HS-27A (cell line): Measurements from ENCODE around the gene TRIM63.

Experiments used
- DNase-seq: peaks from one replicate; pipeline ENCODE4 v3.0.0-alpha.2; 2012; ENCODE audit warnings: low read depth, missing footprints

TRIM63 gene

DNA sequence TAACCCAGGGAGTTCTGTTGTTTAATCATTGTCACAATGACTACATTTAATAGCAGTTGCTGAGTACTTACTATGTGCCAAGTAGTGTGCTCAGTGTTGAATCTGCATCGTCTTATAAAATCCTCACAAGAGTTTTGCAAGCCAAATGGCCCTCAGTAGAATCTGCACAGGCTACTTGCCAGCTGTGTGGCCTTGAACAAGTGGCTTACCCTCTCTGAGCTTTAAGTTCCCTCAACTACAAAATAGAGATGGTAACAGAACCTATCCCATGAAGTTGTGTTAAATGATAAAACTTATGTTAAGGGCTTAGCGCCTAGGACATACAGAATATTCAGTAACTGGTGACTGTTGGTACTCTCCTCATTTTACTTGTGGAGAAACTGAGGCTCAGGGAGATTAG lies 12.4 kb downstream of the TRIM63 start:
- no peak for DNase-seq

DNA sequence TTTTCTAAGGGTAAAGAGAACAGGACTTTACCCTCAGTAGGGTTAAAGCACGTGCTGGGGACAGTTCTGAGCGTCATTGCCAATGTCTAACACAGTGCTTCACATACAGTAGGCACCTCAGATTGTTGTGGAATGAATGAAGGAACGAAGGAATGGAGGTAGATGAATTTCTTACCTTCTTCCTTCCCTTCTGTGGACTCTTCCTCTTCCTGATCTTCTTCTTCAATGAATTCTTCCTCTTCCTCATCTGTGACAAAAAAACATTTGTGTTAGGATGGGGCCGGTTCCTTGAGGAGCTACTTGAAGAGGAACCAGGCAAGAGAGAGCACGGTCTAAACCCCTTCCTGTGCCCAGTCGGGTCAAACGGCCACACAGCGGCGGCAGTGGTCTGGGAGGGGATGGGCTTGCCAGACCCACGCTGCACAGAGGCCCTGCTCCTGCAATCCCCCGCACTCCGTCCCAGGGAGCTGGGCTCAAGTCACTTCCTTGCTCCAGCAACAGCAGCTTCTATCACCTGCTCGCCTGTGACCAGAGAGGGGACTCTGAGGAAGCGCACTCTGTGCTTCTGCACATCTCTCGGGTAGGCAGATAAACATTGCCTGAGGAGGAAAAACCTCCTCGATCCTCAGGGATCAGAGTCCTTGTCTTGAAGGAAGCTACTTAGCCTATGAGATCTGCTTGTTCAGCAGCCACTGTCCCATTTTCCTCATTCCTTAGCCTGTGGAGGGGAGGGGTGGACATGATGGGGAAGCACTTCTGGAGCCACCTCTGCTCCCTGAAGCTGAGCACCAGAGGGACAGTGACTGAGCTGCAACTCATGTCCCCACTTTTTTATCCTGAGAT lies 13.5 kb downstream of the TRIM63 start:
- DNase-seq: no peak

DNA sequence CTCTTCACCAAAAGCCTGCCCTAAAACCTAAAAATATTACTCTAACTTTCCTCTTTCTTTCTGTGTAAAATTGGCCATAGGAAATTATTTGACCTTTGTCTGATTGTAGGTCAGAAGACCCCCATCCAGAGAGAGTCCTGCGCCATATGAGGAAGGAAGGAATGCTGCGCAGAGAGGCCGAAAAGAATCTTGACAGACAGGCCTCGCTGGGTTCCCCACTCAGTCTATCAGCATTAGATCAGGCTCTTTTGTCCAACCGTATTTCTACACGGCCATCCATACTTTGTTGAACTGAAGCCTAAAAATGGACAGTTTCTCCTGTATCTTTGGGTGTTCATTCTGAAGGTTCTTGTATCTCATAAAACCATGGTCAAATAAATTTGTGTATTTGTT lies 17.2 kb downstream of the TRIM63 start:
- DNase-seq: no peak

DNA sequence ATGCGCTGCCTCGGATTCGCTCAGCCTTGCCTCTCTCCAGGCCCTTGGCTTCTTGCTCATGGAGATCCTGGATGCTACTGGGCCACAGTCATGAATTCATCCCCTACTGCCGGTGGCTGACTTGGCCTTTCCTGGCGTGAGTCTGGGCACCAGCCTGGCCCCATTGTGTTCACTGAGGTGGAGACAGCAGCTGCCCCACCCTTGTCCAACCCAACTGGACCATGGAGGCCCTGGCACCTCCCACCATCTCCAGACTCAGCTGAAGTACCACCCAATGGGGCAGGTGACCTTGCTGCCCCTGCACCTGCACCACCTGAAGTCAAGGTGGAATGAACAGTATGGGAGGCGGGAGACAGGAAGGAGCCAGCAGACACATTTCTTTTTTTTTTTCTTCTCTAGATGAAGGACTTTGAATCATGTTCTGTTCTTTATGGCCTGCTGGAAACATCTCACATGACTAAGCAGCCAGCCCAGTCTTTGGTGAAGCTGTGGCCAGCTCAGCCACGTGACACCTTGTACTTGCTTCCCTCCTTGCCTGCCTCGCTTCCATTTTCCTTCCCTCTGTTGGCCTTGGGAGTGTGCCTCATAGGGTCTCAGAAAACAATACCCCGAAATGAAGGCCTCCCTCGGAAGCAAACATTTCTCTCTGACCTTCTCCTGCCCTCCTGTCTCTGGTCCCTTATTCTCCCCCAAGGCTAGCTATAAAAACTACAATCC lies 17.7 kb downstream of the TRIM63 start:
- no peak for DNase-seq

DNA sequence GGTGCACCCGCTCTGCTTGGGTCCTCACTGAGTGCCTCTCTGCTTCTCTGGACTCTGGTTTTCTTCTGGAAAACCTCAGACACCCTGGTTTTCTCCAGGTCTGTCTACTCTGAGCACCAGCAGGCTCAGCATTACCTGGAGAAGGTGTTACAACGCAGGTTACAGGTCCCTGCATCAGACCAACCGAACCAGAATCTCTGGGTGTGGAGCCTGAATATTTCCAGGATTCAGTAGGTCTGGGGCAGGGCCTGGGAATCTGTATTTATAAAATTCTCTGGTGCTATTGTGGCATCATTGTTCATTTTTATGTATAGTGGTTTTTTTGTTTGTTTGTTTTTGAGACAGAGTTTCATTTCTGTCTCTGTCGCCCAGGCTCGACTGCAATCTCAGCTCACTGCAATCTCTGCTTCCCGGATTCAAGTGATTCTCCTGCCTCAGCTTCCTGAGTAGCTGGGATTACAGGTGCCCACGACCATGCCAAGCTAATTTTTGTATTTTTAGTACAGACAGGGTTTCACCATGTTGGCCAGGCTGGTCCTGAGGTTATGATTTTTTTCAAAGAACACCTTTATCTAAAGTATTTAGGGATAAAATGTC lies 20.1 kb downstream of the TRIM63 start:
- DNase-seq: no peak

DNA sequence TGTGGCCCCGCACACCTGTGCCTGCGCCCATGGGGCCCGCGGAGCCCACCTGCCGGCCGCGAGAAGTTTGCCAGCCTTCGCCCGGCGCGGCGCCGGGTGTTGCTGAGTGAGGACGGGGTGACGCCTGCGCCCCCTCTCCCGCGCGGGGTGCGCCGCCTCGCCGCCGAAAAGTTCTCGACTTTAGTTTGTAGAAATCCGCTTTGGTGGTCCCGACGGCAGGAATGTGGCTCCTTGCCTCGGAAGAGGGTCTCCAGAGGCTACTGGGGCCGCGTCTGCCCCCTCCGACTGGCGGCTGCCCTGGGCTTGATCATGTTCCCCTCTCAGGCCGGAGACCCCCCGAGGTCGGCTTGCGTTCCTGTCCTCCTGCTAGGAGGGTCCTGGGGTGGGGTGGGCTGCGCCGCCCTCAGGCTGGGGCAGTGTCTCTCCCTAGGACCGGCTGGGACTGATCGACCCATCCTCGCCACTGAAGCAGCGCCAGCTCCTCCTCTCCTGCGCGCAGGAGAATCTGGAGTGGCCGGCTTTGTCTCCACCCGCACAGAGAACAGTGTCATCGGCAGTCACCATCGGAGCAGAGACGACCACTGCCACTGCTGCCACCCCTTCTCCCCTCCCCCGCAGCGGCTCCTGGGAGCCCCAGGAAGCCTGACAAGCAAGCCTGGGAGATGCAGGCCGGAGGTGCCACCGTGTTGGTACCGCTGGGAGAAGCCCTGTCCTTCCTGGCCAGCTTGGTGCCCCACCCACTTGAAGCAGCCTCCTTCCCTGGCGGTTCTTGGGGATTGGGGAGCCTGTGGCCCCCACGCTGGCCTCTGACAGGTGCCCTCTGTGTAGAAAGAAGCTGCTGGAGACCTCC lies 21.0 kb downstream of the TRIM63 start:
- DNase-seq: no peak

DNA sequence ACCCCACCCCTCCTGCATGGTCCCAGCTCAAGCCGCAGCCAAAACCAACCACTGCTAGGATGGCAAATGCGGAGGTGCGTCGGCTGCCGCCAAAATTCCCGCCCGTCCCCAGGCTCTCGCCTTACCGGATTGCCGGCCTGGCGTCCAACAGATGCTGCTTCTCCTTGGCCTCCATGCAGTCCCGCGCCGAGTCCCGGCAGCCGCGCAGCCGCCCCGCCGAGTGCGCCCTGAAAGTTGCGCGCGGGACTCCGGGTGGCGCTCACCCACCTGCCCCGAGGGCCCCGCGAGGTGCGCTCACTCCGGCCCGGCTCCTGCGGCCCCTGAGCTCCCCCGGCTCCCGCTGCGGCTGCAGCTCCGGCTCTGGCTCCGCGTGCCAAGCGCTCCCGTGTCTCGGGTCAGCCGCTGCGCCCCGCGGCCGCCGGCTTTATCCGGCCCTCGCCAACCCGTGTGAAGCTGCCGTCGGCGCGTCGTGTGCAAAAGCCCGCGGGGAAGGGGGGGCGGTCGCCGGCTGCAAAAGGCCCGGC lies 21.6 kb downstream of the TRIM63 start, which contains the start of gene SLC30A2:
TSS of gene SLC30A2 (minus strand) at position 397 of the 524 bp plus-strand sequence. CDS start at position 175, 222 bp downstream.
- DNase-seq: no peak

DNA sequence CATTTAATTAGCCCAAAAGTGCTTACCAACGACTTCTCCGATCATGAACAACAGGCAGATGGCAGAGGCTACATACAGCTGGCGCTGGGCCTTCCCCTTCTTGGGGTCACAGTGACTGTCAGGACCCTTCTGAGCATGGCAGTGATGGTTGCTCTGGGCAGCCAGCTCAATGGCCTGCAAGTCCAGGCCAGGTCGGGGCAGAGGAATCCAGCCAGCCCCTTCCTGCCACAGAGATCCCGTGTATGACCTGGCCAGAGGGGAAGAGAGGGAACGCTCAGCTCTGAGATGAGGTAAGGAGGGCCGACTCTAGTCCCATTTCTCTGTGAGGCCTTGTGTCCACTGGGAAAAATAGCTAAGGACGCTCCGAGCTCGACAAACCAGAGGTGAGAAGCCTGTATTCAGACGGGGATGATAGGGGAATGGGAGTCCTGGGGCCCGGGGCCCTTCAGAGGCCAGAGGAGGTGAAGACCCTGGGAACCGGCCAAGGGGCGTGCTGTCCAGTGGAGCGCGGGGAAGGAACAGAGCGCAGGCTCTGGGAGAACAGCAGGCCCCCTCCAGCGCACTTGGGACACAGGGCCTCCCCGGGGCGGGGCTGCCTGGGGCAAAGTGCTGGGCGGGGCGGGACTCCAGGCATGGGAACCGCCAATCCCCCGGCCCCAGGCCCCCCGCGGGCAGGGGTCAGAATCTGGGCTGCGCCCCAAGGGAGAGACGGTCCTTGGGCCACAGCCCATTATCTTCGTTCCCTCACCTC lies 22.3 kb downstream of the TRIM63 start:
- no peak for DNase-seq

DNA sequence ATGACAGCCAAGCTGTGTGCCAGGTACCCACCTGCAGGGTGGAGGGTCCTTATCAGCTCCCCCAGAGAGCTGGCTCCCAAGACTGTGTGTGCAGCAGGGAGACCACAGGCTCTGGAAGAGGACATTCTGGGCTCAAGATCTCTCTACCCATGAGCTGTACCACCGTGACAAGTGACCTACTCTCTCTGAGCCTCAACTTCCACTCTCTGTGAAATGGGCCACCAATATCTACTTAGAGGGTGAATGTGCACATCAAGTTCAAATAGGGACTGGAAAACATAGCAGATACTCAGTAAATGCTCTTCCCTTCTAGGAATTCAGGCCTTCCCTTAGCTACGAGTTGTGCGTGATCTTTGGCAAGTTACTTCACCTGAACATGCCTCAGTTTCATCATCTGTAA lies 23.0 kb downstream of the TRIM63 start:
- DNase-seq: no peak

DNA sequence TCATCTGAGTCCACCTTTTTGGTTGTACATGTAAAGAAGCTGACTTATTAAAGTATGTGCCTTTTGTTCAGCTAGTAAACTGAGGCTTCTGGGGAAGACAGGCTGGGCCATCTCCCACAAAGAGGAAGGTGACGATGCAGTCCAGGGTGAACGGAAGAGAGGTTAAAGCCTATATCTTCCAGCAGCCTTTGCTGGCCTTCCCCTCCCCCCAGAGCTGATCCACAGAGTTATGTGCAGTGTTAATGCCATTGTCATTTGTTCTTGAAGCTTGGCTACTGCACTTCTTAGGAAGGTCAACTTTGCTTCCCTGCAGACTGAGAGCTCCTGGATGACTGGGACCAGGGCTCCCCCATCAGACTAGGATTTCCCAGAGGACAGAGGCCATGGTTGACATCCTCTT lies 23.7 kb downstream of the TRIM63 start:
- no peak for DNase-seq

DNA sequence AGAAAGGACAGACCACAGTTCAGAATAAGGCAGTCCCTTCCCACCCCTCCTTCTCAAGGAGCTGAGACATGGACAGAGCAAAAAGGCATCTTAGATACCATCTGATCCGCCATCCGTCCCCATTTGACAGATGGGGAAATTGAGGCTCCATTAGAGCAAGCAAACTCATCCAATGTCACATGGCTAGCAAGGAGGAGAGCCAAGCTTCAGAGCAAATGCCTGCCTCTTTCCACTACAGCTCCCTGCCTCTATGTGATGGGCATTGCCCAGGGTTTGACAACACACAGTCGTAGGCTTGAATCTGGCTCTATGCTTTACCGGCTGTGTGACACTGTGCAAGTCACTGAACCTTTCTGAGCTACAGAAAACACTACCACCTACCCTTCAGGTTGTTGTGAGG lies 25.5 kb downstream of the TRIM63 start:
- no peak for DNase-seq

DNA sequence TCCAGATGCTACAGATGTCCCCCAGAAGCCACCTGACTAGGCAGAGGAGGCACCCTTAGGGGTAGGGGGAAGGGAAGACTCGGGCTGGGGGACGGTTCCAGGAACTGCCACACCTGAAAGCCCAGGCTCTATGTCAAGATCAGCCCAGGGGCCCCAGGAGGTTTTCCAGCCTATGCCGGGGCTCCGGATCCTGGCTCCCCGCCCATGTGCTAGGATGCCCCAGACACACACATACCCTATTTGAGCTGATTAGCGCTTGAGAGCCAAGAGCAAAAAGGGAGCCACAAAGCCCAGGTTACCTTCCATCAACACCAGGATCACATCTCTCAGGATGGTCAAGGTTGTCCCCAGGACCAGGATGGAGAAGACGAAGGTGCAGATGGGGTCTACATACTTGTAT lies 26.0 kb downstream of the TRIM63 start:
- DNase-seq: no peak

DNA sequence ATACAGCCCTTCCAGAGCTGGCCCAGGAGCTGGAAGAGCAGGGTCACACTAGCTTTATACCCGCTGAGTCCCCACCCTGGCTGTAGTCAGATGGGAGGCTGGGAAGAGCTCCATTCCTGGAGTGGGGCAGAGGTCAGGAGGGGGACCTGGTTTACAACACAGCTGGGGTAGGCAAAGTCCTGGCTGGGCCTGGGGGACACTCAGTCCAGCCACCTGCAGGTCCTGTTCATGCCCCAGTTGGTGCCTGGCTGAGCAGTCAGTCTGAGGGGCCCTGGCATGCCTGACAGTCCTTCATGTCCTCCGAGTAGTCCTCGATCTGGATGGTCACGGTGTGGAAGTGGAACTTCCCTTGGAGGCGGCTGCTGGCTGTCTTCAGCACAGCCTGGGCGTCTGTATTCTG lies 28.5 kb downstream of the TRIM63 start:
- DNase-seq: no peak

DNA sequence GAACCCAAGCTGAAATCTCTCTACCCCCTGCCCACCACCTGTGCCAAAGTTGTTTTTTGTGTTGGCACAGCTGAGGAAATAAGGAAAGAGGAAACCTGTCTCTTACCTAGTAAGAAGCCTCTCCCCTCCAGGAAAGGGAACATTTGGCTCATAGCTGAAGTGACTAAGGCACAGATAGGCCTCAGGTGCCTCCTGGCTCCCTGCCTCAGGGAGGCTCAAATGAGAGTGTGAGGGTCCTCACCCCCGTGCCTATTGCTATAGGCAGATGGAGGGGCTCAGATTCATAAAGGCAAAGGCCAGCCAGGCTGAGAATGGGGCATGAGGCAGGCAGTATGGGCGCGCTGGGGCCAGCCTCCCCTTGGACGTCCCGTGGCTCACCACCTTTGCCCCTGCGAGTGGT lies 29.0 kb downstream of the TRIM63 start:
- DNase-seq: no peak

DNA sequence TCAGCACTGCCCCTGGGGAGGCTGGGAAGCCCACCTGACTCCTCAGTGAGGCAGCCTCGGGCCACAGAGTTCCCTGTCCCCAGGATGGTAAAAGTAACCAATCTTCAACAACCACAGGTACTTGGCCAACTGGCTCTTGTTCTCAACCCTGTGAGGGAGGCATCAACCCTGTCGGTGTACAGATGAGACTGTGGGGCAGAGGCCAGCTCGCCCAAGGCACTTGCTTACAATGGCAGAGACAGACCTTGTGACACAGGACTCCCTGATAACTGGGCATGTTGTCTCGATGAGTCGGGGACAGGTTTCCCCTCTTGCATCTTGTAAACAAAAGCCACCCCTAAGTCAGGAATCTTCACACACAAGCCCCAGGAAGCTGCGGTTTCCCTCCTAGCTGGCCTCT lies 29.5 kb downstream of the TRIM63 start:
- no peak for DNase-seq

DNA sequence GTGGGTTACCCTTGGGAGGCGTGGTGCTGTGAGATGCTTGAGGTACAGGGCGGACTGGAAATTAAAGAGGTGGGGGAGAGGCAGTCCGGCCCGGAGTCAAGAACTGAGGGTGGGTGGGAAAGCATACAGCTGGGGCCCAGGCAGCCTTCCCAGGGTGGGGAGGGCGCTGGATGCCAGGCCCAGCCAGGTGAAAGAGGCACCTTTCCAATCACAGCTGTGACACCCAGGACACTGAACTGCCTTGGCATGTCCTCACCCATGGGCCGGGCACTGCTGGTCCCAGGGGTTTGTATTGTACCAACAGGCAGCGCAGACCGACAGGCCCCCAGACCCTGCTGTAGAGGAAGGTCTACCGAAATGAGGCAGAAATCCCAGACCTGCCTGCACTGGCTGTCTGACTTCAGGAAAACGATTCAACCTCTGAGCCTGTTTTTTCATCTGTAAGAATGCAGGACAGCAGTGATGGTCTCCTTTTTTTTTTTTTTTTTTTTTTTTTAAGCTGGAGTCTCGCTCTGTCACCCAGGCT lies 30.6 kb downstream of the TRIM63 start:
- DNase-seq: no peak

DNA sequence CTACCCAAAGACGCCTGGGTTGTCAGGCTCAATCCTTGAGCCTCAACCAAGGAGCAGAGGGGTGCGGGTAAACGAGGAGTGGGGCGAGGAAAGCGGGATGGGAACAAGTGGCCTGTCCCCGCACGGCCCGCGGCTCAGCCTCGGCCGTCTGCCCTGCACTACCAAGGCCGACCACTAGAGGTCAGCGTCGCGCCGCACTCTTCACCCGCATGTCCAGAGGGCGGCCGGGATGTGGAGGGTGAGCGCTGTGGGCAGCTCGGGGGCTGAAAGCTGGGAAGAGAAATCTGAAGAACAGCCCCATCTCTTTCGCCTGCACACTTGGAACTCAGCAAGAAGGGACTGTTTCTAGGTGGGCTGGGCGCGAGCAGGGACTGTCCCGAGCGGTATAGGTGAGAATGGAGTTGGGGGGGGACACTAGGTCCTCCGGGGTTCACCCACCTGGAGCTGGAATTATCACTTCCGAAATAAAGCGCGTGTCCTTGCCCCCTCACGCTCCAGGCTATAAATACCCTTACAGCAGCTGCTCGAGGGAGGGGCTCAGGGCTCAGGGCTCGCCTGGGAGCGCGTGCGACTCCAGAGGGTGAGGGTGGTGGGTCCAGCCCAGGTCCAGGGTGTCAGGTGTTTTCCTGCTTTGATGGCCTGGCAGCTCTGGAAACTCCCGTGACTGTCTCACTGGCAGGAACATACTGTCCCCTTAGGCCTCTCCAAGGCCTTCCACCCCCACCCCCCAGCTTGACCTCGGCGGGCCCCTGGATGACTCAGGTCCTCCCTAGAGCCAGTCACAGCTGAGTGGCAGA lies 31.3 kb downstream of the TRIM63 start:
- DNase-seq: peak; percentile 59

DNA sequence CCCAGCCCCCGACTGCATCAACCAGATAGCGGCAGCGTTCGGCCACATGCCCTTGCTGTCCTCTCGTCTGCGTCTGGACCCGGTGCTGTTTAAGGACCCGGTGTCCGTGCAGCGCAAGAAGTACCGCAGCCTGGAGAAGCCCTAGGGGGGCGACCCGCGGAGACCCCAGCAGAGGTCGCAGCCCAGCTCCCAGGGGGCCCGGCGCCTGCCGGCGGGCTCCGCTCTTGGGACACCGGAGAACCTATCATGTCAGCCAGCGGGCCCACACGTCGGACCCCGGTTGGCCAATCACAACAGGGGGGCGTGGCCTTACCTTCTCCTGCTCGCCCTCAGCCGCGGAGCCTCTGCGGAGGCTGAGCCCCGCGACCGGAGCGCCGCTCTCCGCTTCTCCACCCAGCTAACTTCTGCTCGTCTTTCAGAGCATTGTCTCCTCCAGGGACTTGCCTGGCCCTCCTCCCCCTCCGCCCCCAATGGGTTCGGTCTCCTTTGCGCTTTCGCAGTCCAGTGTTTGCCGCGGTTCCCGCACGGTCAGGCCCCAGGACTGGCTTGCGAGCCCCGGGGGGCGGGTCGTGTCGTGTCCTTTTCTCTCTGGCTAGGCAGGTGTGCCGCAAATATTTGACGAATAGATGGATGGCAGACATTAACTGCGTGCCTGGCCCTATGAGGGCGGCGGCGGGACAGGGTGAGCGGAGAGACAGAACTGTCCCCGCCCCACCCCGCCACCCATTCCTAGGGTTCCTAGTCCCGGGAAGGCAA lies 32.0 kb downstream of the TRIM63 start:
- peak; percentile 72 for DNase-seq

DNA sequence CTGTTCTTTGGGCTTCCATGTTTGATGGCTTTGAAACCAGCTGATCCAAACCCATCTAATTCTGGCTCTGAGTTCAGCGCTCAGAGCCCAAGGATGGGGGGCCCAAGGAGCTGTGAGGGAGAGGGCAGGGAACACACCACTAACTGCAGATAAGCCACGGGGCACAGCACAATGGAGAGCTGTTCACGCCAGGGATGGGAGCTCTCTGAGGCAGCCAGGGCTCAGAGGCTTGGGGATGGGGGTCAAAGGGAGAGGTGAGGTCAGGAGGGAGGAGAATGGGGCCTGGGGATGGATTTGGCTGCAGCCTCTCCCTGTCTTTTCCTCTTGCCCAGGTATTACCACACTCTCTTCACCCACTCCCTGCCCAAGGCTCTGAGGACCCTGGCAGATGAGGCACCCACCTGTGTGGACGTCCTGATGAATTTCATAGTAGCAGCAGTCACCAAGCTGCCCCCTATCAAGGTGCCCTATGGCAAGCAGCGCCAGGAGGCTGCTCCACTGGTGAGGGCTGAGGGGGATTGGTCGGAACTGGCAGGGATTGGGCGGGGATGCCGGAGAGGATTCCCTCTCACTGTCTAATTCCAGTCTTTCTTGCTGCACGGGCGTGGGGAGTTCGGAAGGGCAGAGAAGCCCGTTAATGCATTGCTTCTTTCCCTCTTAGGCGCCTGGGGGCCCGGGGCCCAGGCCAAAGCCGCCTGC lies 32.8 kb downstream of the TRIM63 start:
- DNase-seq: no peak
